Bronchial epithelial cell (primary cell): ENCODE results near the gene ZNF652. TPM values are rescaled to one million over a fixed set of nuclear protein-coding genes. Genes with fewer than 3 reads are reported as not detected.
"Not testable (repeated sequence)": the region's sequence is repeated elsewhere in the genome, so short reads cannot be mapped to it uniquely, and the experiment has no call there.

Experiments
- DNase-seq: peaks from one replicate; pipeline ENCODE4 v3.0.0-alpha.2; 2010; ENCODE audit warnings: low read depth
- FAIRE-seq: peaks from 2 replicates; lab custom pipeline; 2011; peaks lifted over from hg19 to GRCh38; lab: Jason Lieb, UNC
- H3K27me3 ChIP-seq: 2 replicates; pipeline ENCODE4 v1.5.1; 2011; ENCODE audit warnings: low read length; ENCODE audit not compliant: control insufficient read depth, insufficient read depth
- H3K36me3 ChIP-seq: 2 replicates; pipeline ENCODE4 v1.5.1; 2011; ENCODE audit warnings: low read length; ENCODE audit not compliant: control insufficient read depth, insufficient read depth
- H3K4me3 ChIP-seq: 2 replicates; pipeline ENCODE4 v1.5.1; 2011; ENCODE audit warnings: mild to moderate bottlenecking, low read depth, low read length, control low read depth
- total RNA-seq: library from RNA; depleted of rRNA; stranded (reverse); fragments of >200 nt; gene quantifications from 2 replicates; pipeline ENCODE4 v1.2.1, GENCODE V29; 2014
- TF ChIP-seq, protein P1 (sequence below): IDR thresholded peaks from 2 replicates; pipeline ENCODE4 v1.5.1; 2011; ENCODE audit warnings: mild to moderate bottlenecking, moderate library complexity, low read length, control low read depth, inconsistent platforms; ENCODE audit not compliant: insufficient read depth, severe bottlenecking

Gene ZNF652
- total RNA-seq, 1 donor from 2014 or later = 5.3 TPM

DNA sequence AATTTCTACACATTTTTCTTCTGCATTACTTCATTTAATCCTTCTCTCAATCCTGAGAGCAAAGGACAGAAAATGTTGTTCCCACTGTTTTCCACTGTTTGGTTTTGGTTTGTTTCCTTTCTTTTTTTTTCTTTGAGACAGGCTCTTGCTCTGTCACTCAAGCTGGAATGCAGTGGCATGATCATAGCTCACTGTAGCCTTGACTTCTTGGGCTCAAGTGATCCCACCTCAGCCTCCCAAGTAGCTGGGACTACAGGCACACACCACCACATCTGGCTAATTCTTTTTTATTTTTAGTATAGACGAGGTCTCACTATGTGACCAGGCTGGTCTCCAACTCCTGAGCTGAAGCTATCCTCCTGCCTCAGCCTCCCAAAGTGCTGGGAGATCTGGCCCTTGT, 7.0 kb upstream of the ZNF652 start:
- FAIRE-seq = no peak

DNA sequence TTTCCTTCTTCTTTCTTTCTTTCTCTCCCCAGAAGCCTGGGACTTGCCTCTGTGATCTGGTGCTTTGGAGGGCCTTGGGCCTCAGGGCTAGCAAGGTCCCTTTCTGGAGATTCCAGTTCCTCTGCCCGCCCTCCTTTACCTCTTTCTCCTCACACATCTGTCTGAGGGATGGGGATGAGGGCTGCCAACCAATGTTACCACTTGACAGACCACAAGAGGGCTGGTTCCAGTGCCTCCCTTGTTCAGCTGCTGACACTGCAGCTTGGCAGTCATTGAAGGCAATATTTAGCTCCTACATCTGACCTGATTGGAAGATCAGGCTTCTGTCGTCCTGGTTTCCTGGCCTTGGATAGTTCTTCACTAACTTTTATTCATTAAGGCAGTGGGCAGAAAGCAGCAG, 3.6 kb upstream of the ZNF652 start:
- DNase-seq = no peak
- H3K36me3 ChIP-seq = no peaks in the 10 kb centered on the region
- no peak overlapping the region for H3K4me3 ChIP-seq
- TF ChIP-seq, protein P1, sequence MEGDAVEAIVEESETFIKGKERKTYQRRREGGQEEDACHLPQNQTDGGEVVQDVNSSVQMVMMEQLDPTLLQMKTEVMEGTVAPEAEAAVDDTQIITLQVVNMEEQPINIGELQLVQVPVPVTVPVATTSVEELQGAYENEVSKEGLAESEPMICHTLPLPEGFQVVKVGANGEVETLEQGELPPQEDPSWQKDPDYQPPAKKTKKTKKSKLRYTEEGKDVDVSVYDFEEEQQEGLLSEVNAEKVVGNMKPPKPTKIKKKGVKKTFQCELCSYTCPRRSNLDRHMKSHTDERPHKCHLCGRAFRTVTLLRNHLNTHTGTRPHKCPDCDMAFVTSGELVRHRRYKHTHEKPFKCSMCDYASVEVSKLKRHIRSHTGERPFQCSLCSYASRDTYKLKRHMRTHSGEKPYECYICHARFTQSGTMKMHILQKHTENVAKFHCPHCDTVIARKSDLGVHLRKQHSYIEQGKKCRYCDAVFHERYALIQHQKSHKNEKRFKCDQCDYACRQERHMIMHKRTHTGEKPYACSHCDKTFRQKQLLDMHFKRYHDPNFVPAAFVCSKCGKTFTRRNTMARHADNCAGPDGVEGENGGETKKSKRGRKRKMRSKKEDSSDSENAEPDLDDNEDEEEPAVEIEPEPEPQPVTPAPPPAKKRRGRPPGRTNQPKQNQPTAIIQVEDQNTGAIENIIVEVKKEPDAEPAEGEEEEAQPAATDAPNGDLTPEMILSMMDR = peak; percentile 19
- H3K27me3 ChIP-seq = no peaks in the 10 kb centered on the region
- FAIRE-seq = no peak

More for the DNA sequence above, 7.0 kb upstream of the ZNF652 start:
- H3K27me3 ChIP-seq = no peaks in the 10 kb centered on the region
- H3K4me3 ChIP-seq = no peak overlapping the region
- DNase-seq = no peak
- TF ChIP-seq, protein P1 = no peak
- H3K36me3 ChIP-seq = no peaks in the 10 kb centered on the region

DNA sequence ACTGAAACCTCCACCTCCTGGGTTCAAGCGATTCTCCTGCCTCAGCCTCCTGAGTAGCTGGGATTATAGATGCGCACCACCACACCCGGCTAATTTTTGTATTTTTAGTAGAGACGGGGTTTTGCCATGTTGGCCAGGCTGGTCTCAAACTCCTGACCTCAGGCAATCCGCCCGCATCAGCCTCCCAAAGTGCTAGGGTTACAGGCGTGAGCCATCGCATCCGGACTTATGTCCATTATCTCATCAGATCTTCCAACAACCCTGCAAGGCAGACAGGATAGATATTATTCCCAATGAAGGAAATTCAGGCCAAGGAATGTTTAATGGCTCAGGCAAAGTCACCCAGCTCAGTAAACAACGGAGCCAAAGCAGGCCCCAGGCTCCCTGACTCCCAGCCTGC, 3.1 kb upstream of the ZNF652 start:
- H3K36me3 ChIP-seq, H3K4me3 ChIP-seq, FAIRE-seq, H3K27me3 ChIP-seq, DNase-seq: not testable (repeated sequence)

DNA sequence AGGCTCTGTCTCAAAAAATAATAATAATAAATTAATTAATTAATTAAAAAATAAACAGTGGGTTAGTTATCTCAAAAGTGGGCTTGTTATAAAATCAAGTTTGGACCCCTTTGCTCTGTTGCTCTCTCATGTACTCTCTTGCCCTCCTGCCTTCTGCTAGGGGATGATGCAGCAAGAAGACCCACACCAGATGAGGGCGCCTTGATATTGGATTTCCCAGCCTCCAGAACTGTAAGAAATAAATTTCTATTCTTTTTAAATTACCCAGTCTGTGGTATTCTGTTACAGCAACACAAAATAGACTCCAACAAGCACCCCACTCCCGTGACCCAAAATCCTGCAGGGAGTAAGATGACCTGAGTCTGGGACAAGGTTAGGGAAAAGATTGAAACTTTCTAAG, 2.1 kb upstream of the ZNF652 start:
- no peak for DNase-seq
- Histone ChIP-seq H3K27me3 (no peaks in the 10 kb centered on the region), H3K36me3 (no peaks in the 10 kb centered on the region), H3K4me3 (no peak overlapping the region)
- TF ChIP-seq, protein P1 = no peak
- no peak for FAIRE-seq

DNA sequence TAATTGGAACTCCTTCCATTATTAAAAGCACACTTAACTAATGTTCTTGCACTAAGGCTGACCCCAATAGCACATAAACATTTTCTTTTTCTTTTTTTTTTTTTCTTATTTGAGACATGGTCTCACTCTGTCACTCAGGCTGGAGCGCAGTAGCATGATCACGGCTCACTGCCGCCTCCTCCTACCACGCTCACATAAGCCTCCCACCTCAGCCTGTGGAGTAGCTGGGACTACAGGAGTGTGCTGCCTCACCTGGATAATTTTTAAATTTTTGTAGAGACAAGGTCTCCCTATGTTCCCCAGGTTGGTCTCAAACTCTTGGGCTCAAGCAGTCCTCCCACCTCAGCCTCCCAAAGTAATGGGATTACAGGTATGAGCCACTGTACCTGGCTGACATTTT, 1.2 kb upstream of the ZNF652 start:
- Histone ChIP-seq H3K27me3 (no peaks in the 10 kb centered on the region), H3K4me3 (no peak overlapping the region), H3K36me3 (no peaks in the 10 kb centered on the region)
- TF ChIP-seq, protein P1 = no peak
- FAIRE-seq = no peak
- no peak for DNase-seq

DNA sequence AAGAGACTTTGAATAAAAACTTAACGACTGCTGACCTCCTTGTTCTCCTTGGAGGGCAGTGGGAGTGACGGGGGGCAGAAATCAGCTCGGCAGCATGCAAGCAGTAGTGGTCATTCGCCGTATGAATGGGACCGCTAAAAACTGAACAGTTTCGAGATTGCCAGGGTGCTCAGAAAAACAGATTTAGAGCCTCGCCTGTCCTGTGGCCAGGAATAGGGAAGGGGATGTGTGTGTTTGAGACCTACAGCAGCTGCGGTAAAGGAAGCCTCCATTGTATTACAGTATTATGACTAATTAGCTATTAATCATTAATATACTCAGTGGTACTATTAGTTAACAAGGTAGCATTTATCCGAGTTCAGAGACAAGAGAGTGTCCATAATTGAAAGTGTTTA, 670 bp upstream of the ZNF652 start:
- no peak for FAIRE-seq
- Histone ChIP-seq H3K36me3 (no peaks in the 10 kb centered on the region), H3K27me3 (no peaks in the 10 kb centered on the region), H3K4me3 (peak overlapping the region; percentile 42)
- TF ChIP-seq, protein P1 = no peak
- peak; percentile 59 for DNase-seq
